Hematopoietic multipotent progenitor cell (in vitro differentiated cells): ENCODE results near the gene SMR3A. TPM values are rescaled to one million over a fixed set of nuclear protein-coding genes. Genes with fewer than 3 reads are reported as not detected.

Experiments
- total RNA-seq: library from RNA; depleted of rRNA; stranded (reverse); fragments of >200 nt; gene quantifications from one replicate; pipeline ENCODE4 v1.2.3, GENCODE V29; 2012

Gene SMR3A
- total RNA-seq, 1 donor, result not detected

Other genes starting within 250 kb of the SMR3A start
- under 0.01 TPM for gene PRR27, start 206.5 kb upstream of the SMR3A start, total RNA-seq
- gene ODAM, start 165.0 kb upstream of the SMR3A start, total RNA-seq, result not detected
- gene FDCSP, start 134.6 kb upstream of the SMR3A start, total RNA-seq, result not detected
- not detected for gene CSN3, start 118.2 kb upstream of the SMR3A start, total RNA-seq
- gene CABS1, start 25.8 kb upstream of the SMR3A start, total RNA-seq, result not detected
- gene SMR3B, start 22.4 kb downstream of the SMR3A start, total RNA-seq, result not detected
- not detected for gene OPRPN, start 37.2 kb downstream of the SMR3A start, total RNA-seq
- gene MUC7, start 111.4 kb downstream of the SMR3A start, total RNA-seq, result not detected
- gene AMTN, start 157.8 kb downstream of the SMR3A start, total RNA-seq, result not detected
- not detected for gene AMBN, start 231.5 kb downstream of the SMR3A start, total RNA-seq